ENCODE results near the gene SPHKAP. TPM values are rescaled to one million over a fixed set of nuclear protein-coding genes. Genes with fewer than 3 reads are reported as not detected.
A peak's percentile ranks its signal among the peaks of the same experiment; 100 is the strongest.

The SPHKAP gene
- polyA plus RNA-seq, 1 of the 3 experiments (the other 2 are of a cell fraction), result not detected

- H4K20me1 ChIP-seq (ENCODE audit: insufficient read depth), result no peaks in the 10 kb centered on the region
- CTCF ChIA-PET, result interaction anchor here (0.8 kb wide), 1 partner anchor 13 kb away, joined by 3 read pairs; no protein-coding TSS in a partner anchor
- no peak overlapping the region for H3K27ac ChIP-seq (ENCODE audit: low read depth in 2 of 2, low read length in 1 of 2)
- H3K9ac ChIP-seq, result no peak overlapping the region
- no peak overlapping the region for H3K4me3 ChIP-seq (ENCODE audit: low read depth in 2 of 2, low read length in 1 of 2)
- DNase-seq, result no peak
- no peak overlapping the region for H2AFZ ChIP-seq (ENCODE audit: low read depth)
- H3K79me2 ChIP-seq (ENCODE audit: insufficient read depth), result no peaks in the 10 kb centered on the region
- H3K36me3 ChIP-seq (replicated peaks in 1 of 2; ENCODE audit: control insufficient read depth in 1 of 2, insufficient read depth in 2 of 2, low read length in 1 of 2), result no peaks in the 10 kb centered on the region
- no peaks in the 10 kb centered on the region for H3K9me3 ChIP-seq
- POLR2A ChIA-PET, result no interaction called here
- H3F3A ChIP-seq (replicated peaks; ENCODE audit: insufficient read depth), result no peaks in the 10 kb centered on the region
- no peaks in the 10 kb centered on the region for H3K27me3 ChIP-seq (ENCODE audit: insufficient read depth)
- TF ChIP-seq, protein P1, sequence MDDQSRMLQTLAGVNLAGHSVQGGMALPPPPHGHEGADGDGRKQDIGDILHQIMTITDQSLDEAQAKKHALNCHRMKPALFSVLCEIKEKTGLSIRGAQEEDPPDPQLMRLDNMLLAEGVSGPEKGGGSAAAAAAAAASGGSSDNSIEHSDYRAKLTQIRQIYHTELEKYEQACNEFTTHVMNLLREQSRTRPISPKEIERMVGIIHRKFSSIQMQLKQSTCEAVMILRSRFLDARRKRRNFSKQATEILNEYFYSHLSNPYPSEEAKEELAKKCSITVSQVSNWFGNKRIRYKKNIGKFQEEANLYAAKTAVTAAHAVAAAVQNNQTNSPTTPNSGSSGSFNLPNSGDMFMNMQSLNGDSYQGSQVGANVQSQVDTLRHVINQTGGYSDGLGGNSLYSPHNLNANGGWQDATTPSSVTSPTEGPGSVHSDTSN (IDR thresholded peaks at IDR 0.05), result no peak
- no peak for TF ChIP-seq TAF1 (IDR thresholded peaks at IDR 0.05; ENCODE audit: borderline replicate concordance, low read depth, low read length)
- no peak for TF ChIP-seq GATA2 (CRISPR knock-in tag; IDR thresholded peaks at IDR 0.05)
- no peak for TF ChIP-seq RFX5 (IDR thresholded peaks at IDR 0.05; ENCODE audit: low read length)
- TF ChIP-seq RAD21 (IDR thresholded peaks at IDR 0.05; ENCODE audit: low read length), result no peak
- no peak for TF ChIP-seq RXRA (IDR thresholded peaks at IDR 0.05; ENCODE audit: borderline replicate concordance, low read depth)
- no peak for TF ChIP-seq EP300 (IDR thresholded peaks at IDR 0.05; ENCODE audit: borderline replicate concordance in 1 of 2, low read depth in 1 of 2, low read length in 1 of 2)
- TF ChIP-seq MAX (IDR thresholded peaks at IDR 0.05; ENCODE audit: low read depth), result no peak
- no peak for TF ChIP-seq NFIC (IDR thresholded peaks at IDR 0.05; ENCODE audit: borderline replicate concordance)
- TF ChIP-seq GABPA (IDR thresholded peaks at IDR 0.05; ENCODE audit: low read depth), result no peak
- TF ChIP-seq SIN3A (IDR thresholded peaks at IDR 0.05; ENCODE audit: borderline replicate concordance, low read depth, low read length), result no peak
- no peak for TF ChIP-seq TCF12 (IDR thresholded peaks at IDR 0.05)
- no peak for TF ChIP-seq USF2 (IDR thresholded peaks at IDR 0.05; ENCODE audit: borderline replicate concordance, low read depth, low read length)
- WGBS (ENCODE audit: low lambda C conversion rate), result 0% methylated on average over 3 of the region's 3 CpGs
- H3K4me2 ChIP-seq, result no peak overlapping the region
- H3K4me1 ChIP-seq (ENCODE audit: control insufficient read depth in 1 of 2, insufficient read depth in 2 of 2, low read depth in 1 of 2, low read length in 1 of 2), result no peaks in the 10 kb centered on the region
- H3K9me2 ChIP-seq, result no peaks in the 10 kb centered on the region
These were observed 143.6 kb downstream of the SPHKAP start for GRCh38 chr2:228037915-228038314.

GRCh38 chr2:228023619-228024018, 157.9 kb downstream of the SPHKAP start:
- Histone ChIP-seq H3K9me3 (no peaks in the 10 kb centered on the region), H2AFZ (ENCODE audit: low read depth) (no peak overlapping the region), H3K36me3 (replicated peaks in 1 of 2; ENCODE audit: control insufficient read depth in 1 of 2, insufficient read depth in 2 of 2, low read length in 1 of 2) (no peaks in the 10 kb centered on the region), H3K9me2 (no peaks in the 10 kb centered on the region), H3K27me3 (ENCODE audit: insufficient read depth) (no peaks in the 10 kb centered on the region), H3K4me1 (ENCODE audit: control insufficient read depth in 1 of 2, insufficient read depth in 2 of 2, low read depth in 1 of 2, low read length in 1 of 2) (no peaks in the 10 kb centered on the region), H3K79me2 (ENCODE audit: insufficient read depth) (no peaks in the 10 kb centered on the region), H4K20me1 (ENCODE audit: insufficient read depth) (no peaks in the 10 kb centered on the region), H3F3A (replicated peaks; ENCODE audit: insufficient read depth) (no peaks in the 10 kb centered on the region), H3K9ac (no peak overlapping the region), H3K27ac (ENCODE audit: low read depth in 2 of 2, low read length in 1 of 2) (no peak overlapping the region), H3K4me3 (ENCODE audit: low read depth in 2 of 2, low read length in 1 of 2) (no peak overlapping the region), H3K4me2 (no peak overlapping the region)
- TF ChIP-seq IRF3 (IDR thresholded peaks at IDR 0.05; ENCODE audit: low read depth, low read length) (no peak), USF1 (IDR thresholded peaks at IDR 0.05; ENCODE audit: borderline replicate concordance, low read depth) (peak; percentile 65), FOSL2 (IDR thresholded peaks at IDR 0.05; ENCODE audit: borderline replicate concordance, low read depth) (0 out of 2 replicates have a peak, but pooled peaks have one; percentile 6)
- no peak for DNase-seq
- ChIA-PET POLR2A (no interaction called here), CTCF (interaction anchor here (0.9 to 2.0 kb wide), 2 partner anchors 17 to 133 kb away, joined by 5 to 6 read pairs; no protein-coding TSS in a partner anchor)
- whole genome bisulfite sequencing (ENCODE audit: low lambda C conversion rate), result 12% methylated on average over 6 of the region's 6 CpGs
